GM23338 (cell line): ENCODE results near the gene GAL3ST2. TPM values are rescaled to one million over a fixed set of nuclear protein-coding genes. Genes with fewer than 3 reads are reported as not detected.
A peak's percentile ranks its signal among the peaks of the same experiment; 100 is the strongest.
"Not testable (repeated sequence)": the region's sequence is repeated elsewhere in the genome, so short reads cannot be mapped to it uniquely, and the experiment has no call there.

ENCODE experiments used
- ATAC-seq: fragments of 200-7000 bp; cut with Tn5 transposase; 3 replicates; pipeline ENCODE4 v1.9.1; 2020
- DNase-seq: peaks from one replicate; pipeline ENCODE4 v3.0.0-alpha.2; 2015; ENCODE audit warnings: low spot score
- H2AFZ ChIP-seq: fragments of 200-600 bp; sonication (generic); 2 replicates; pipeline ENCODE4 v1.8.0; 2016; ENCODE audit warnings: antibody characterized with exemption, mild to moderate bottlenecking, moderate library complexity
- H3F3A ChIP-seq: fragments of 200-600 bp; sonication (generic); replicated peaks from 2 replicates; pipeline ENCODE4 v1.8.0; 2017; ENCODE audit warnings: antibody characterized with exemption, mixed run types, low read depth
- H3K27ac ChIP-seq: fragments of 200-600 bp; sonication (generic); 2 replicates; pipeline ENCODE4 v1.6.1; 2016; ENCODE audit warnings: low read depth
- H3K27me3 ChIP-seq: fragments of 200-600 bp; sonication (generic); 2 replicates; pipeline ENCODE4 v1.8.0; 2016; ENCODE audit warnings: mild to moderate bottlenecking, mixed run types, moderate library complexity; ENCODE audit not compliant: insufficient read depth
- H3K36me3 ChIP-seq: fragments of 200-600 bp; sonication (generic); 2 replicates; pipeline ENCODE4 v1.8.0; 2016; ENCODE audit warnings: mild to moderate bottlenecking; ENCODE audit not compliant: insufficient read depth
- H3K4me1 ChIP-seq: fragments of 200-600 bp; sonication (generic); 2 replicates; pipeline ENCODE4 v1.8.0; 2016; ENCODE audit warnings: mild to moderate bottlenecking, moderate library complexity; ENCODE audit not compliant: insufficient read depth
- H3K4me2 ChIP-seq: fragments of 200-600 bp; sonication (generic); 2 replicates; pipeline ENCODE4 v1.7.1; 2017; ENCODE audit warnings: mixed run types
- H3K4me3 ChIP-seq: fragments of 200-600 bp; sonication (generic); 2 replicates; pipeline ENCODE4 v1.6.1; 2016; ENCODE audit warnings: mixed run types
- H3K79me2 ChIP-seq: fragments of 200-600 bp; sonication (generic); replicated peaks from 2 replicates; pipeline ENCODE4 v1.8.0; 2017; ENCODE audit warnings: mild to moderate bottlenecking; ENCODE audit not compliant: insufficient read depth
- H3K9me2 ChIP-seq: fragments of 200-600 bp; sonication (generic); 2 replicates; pipeline ENCODE4 v1.8.0; 2017; ENCODE audit not compliant: insufficient read depth
- H4K20me1 ChIP-seq: fragments of 200-600 bp; sonication (generic); replicated peaks from 2 replicates; pipeline ENCODE4 v1.8.0; 2017; ENCODE audit warnings: mild to moderate bottlenecking; ENCODE audit not compliant: insufficient read depth
- H3K27ac Mint-ChIP-seq: 2 replicates; pipeline ENCODE4 v1.8.0; 2020; ENCODE audit warnings: inconsistent platforms, mild to moderate bottlenecking, moderate library complexity, mixed read lengths
- H3K27me3 Mint-ChIP-seq: 3 replicates; pipeline ENCODE4 v1.8.0; 2022; ENCODE audit warnings: low read depth, mild to moderate bottlenecking, moderate library complexity, mixed read lengths, inconsistent platforms; ENCODE audit not compliant: insufficient read depth, poor library complexity
- H3K36me3 Mint-ChIP-seq: 3 replicates; pipeline ENCODE4 v1.8.0; 2021; ENCODE audit warnings: low read depth, mild to moderate bottlenecking, inconsistent platforms, moderate library complexity, mixed read lengths
- H3K4me1 Mint-ChIP-seq: 3 replicates; pipeline ENCODE4 v1.8.0; 2020; ENCODE audit warnings: mild to moderate bottlenecking, inconsistent platforms, mixed read lengths
- H3K4me3 Mint-ChIP-seq: 3 replicates; pipeline ENCODE4 v1.8.0; 2021; ENCODE audit warnings: moderate library complexity, mild to moderate bottlenecking, inconsistent platforms, mixed read lengths
- H3K9me3 Mint-ChIP-seq: 3 replicates; pipeline ENCODE4 v1.8.0; 2020; ENCODE audit warnings: moderate library complexity, mild to moderate bottlenecking, inconsistent platforms, mixed read lengths
- CREB1 ChIP-seq: fragments of 250-450 bp; sonication (Bioruptor Pico); IDR thresholded peaks from 2 replicates; pipeline ENCODE4 v1.5.0; 2020; ENCODE audit warnings: low read depth, mild to moderate bottlenecking, moderate library complexity
- EZH2 ChIP-seq: fragments of 200-600 bp; sonication (generic); IDR thresholded peaks from one replicate; pipeline ENCODE4 v1.8.0; 2017; ENCODE audit warnings: antibody characterized with exemption, mild to moderate bottlenecking, low read depth; ENCODE audit not compliant: unreplicated experiment
- JUNB ChIP-seq: IDR thresholded peaks from one replicate; pipeline ENCODE4 v1.6.1; 2016; ENCODE audit warnings: antibody characterized with exemption; ENCODE audit not compliant: unreplicated experiment
- NANOG ChIP-seq: IDR thresholded peaks from 2 replicates; pipeline ENCODE4 v1.6.1; 2016; ENCODE audit warnings: antibody characterized with exemption, borderline replicate concordance
- POLR2AphosphoS5 ChIP-seq: IDR thresholded peaks from 2 replicates; pipeline ENCODE4 v1.6.1; 2016; ENCODE audit warnings: antibody characterized with exemption, low read depth
- polyA plus RNA-seq: library from polyadenylated mRNA; unstranded; fragments of >200 nt; fragmentation: Nextera tagmentation; extraction: Ambion mirVana; gene quantifications from 2 replicates; pipeline ENCODE4 v1.2.1, GENCODE V29; 2016
- total RNA-seq: library from RNA; depleted of rRNA; stranded (reverse); fragments of >200 nt; shearing (Covaris generic); gene quantifications from 2 replicates; pipeline ENCODE4 v1.2.3, GENCODE V29; 2014
- TF ChIP-seq, protein P1 (sequence below), 2 experiments: fragments of 200-600 bp in 1 of 2; sonication (generic) in 1 of 2; conservative IDR thresholded peaks; 2 replicates each; pipeline versions ENCODE4 v1.5.1 to v1.6.1; 2016 to 2017; ENCODE audit warnings: antibody characterized with exemption in 2 of 2, low read depth in 2 of 2, mild to moderate bottlenecking in 2 of 2, moderate library complexity in 1 of 2

The GAL3ST2 gene
- total and polyA plus RNA-seq, 2 experiments from 2014 or later = 0.19 to 0.24 TPM

- peak; percentile 62 for DNase-seq
- ATAC-seq, H3K27ac Mint-ChIP-seq: not testable (repeated sequence)
These were observed 44.0 kb upstream of the GAL3ST2 start for GRCh38 chr2:241732513-241733186.

GRCh38 chr2:241733391-241734207, 43.0 kb upstream of the GAL3ST2 start:
- Histone ChIP-seq H3K4me1 (no peaks in the 10 kb centered on the region; the same call in 1 of the 2 replicates), H3K9me2 (no peaks in the 10 kb centered on the region; the same call in 1 of the 2 replicates), H3K79me2 (no peaks in the 10 kb centered on the region), H3K27ac (no peak overlapping the region), H3F3A (0 out of 2 replicates have a peak, but pooled peaks cover 10% of the 10 kb centered on the region), H3K27me3 (no peaks in the 10 kb centered on the region), H3K4me3 (peak overlapping the region; percentile 86), H3K36me3 (no peaks in the 10 kb centered on the region), H4K20me1 (no peaks in the 10 kb centered on the region), H2AFZ (peak overlapping the region; percentile 93), H3K4me2 (peak overlapping the region; percentile 83)
- H3K27ac Mint-ChIP-seq = no peak overlapping the region
- no peaks in the 10 kb centered on the region; the same call in 2 of the 3 replicates for H3K36me3 Mint-ChIP-seq
- no peaks in the 10 kb centered on the region; the same call in 2 of the 3 replicates for H3K9me3 Mint-ChIP-seq
- peaks cover 17% of the 10 kb centered on the region for H3K27me3 Mint-ChIP-seq
- H3K4me1 Mint-ChIP-seq = no peaks in the 10 kb centered on the region
- ATAC-seq (no peak), DNase-seq (no peak)
- TF ChIP-seq NANOG = no peak
- TF ChIP-seq EZH2 = no peak
- no peak for TF ChIP-seq CREB1 (CRISPR knock-in tag)
- H3K4me3 Mint-ChIP-seq = peak overlapping the region; percentile 65

More at GRCh38 chr2:241732513-241733186, 44.0 kb upstream of the GAL3ST2 start:
- not testable (repeated sequence) for H3K36me3 ChIP-seq, H2AFZ ChIP-seq, H3F3A ChIP-seq, H3K4me3 Mint-ChIP-seq, H3K9me2 ChIP-seq, H3K4me1 ChIP-seq, H3K79me2 ChIP-seq, H4K20me1 ChIP-seq, H3K27me3 ChIP-seq, H3K4me1 Mint-ChIP-seq, H3K9me3 Mint-ChIP-seq, H3K4me2 ChIP-seq, H3K36me3 Mint-ChIP-seq, H3K27ac ChIP-seq, H3K4me3 ChIP-seq
- peaks cover 15% of the 10 kb centered on the region for H3K27me3 Mint-ChIP-seq
- TF ChIP-seq, protein P1, sequence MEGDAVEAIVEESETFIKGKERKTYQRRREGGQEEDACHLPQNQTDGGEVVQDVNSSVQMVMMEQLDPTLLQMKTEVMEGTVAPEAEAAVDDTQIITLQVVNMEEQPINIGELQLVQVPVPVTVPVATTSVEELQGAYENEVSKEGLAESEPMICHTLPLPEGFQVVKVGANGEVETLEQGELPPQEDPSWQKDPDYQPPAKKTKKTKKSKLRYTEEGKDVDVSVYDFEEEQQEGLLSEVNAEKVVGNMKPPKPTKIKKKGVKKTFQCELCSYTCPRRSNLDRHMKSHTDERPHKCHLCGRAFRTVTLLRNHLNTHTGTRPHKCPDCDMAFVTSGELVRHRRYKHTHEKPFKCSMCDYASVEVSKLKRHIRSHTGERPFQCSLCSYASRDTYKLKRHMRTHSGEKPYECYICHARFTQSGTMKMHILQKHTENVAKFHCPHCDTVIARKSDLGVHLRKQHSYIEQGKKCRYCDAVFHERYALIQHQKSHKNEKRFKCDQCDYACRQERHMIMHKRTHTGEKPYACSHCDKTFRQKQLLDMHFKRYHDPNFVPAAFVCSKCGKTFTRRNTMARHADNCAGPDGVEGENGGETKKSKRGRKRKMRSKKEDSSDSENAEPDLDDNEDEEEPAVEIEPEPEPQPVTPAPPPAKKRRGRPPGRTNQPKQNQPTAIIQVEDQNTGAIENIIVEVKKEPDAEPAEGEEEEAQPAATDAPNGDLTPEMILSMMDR (conservative IDR thresholded peaks at IDR 0.05; ENCODE audit: low read depth in 2 of 2) = peak; percentile 40 to 60; a peak in 3 of 4 replicates
- TF ChIP-seq CREB1 (CRISPR knock-in tag) = peak; percentile 67

DNA sequence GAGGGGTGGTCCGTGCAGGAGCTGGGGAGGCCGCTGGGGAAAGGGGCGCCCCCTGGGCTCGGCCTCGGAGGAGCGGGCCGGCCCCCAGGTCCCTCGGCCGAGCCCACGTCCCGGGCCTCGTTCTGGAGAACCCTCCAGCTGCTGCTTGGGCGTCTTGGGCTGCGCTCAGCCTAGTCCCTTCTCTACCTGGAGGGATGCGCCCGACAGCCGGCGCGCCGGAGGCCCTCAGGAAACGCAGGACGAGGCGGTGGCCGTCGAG, 42.5 kb upstream of the GAL3ST2 start:
- no peaks in the 10 kb centered on the region for H3K79me2 ChIP-seq
- H3K9me3 Mint-ChIP-seq = no peaks in the 10 kb centered on the region; the same call in 2 of the 3 replicates
- H3K36me3 Mint-ChIP-seq = no peaks in the 10 kb centered on the region; the same call in 2 of the 3 replicates
- H3K27ac Mint-ChIP-seq = no peak overlapping the region
- H3K4me3 ChIP-seq = peak overlapping the region; percentile 86
- H3K4me1 Mint-ChIP-seq = no peaks in the 10 kb centered on the region
- no peaks in the 10 kb centered on the region; the same call in 1 of the 2 replicates for H3K9me2 ChIP-seq
- peak overlapping the region; percentile 65; the same call in 1 of the 3 replicates for H3K4me3 Mint-ChIP-seq
- peaks cover 17% of the 10 kb centered on the region for H3K27me3 Mint-ChIP-seq
- ATAC-seq = no peak; the same call in 2 of the 3 replicates
- peak overlapping the region; percentile 83 for H3K4me2 ChIP-seq
- DNase-seq = no peak
- TF ChIP-seq POLR2AphosphoS5 = peak; percentile 84
- TF ChIP-seq, protein P1 (conservative IDR thresholded peaks at IDR 0.05; ENCODE audit: low read depth in 2 of 2) = peak in 1 of 2 experiments; percentile 24; a peak in 2 of 4 replicates
- TF ChIP-seq CREB1 (CRISPR knock-in tag) = no peak
- no peak for TF ChIP-seq JUNB
- 0 out of 2 replicates have a peak, but pooled peaks cover 10% of the 10 kb centered on the region for H3F3A ChIP-seq
- no peak overlapping the region for H3K27ac ChIP-seq
- no peaks in the 10 kb centered on the region for H4K20me1 ChIP-seq
- H3K27me3 ChIP-seq = no peaks in the 10 kb centered on the region
- no peaks in the 10 kb centered on the region; the same call in 1 of the 2 replicates for H3K4me1 ChIP-seq
- peak overlapping the region; percentile 93 for H2AFZ ChIP-seq
- H3K36me3 ChIP-seq = no peaks in the 10 kb centered on the region
